GM21717 (cell line): ENCODE results near the gene IL31RA.
"Not testable (repeated sequence)": the region's sequence is repeated elsewhere in the genome, so short reads cannot be mapped to it uniquely, and the experiment has no call there.

ENCODE experiments used
- ATAC-seq: cut with Tn5 transposase; IDR thresholded peaks from one replicate; pipeline ENCODE4 v1.9.1; 2021; ENCODE audit warnings: mild to moderate bottlenecking, moderate library complexity; ENCODE audit not compliant: unreplicated experiment

Gene IL31RA

DNA sequence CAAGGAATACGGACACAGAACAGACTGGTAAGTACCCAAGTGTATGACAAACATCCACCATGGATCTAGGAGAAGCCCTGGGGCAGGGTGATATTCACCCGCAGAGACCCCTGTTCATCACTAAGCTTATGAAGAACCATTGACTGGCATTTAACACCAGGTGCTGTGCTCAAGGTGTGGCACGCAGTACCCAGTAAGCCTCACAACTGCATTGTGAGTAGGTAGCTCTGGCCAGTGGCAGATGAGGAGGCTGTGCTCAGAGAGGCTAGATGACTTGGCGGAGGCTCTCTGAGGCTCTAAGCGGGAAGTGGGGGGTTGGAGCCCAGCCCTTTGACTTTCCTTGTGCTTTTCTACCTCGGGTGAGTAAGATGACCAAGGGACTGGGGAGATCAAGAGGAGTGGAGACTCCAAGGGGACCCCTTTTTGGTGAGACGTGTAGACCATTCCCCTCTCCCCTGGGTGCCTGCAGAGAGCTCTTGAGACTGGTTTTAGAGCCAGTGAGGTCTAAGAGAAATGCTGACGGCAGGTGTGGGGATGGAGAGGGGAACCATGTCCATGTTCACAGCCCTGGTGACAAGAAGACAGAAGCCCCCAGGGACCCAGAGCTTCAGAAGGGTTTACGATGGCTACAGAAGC lies 72.8 kb downstream of the IL31RA start:
- no peak for ATAC-seq

DNA sequence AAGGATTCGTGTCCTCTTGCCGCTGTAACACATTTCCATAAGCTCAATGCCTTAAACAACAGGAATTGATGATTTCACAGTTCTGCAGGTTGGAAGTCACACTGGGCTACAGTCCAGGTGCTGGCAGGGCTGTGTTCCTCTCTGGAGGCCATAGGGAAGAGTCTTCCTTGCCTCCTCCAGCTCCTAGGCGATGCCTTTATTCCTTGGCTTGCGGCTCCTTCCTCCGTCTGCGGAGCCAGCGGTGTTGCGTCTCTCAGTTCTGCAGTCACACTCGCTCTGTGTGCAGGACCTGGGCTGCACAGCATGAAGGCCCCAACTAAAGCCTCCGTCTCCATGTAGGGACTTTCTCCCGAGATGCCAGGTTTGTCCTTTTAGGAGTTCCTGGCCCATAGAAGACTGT lies 73.6 kb downstream of the IL31RA start:
- no peak for ATAC-seq

DNA sequence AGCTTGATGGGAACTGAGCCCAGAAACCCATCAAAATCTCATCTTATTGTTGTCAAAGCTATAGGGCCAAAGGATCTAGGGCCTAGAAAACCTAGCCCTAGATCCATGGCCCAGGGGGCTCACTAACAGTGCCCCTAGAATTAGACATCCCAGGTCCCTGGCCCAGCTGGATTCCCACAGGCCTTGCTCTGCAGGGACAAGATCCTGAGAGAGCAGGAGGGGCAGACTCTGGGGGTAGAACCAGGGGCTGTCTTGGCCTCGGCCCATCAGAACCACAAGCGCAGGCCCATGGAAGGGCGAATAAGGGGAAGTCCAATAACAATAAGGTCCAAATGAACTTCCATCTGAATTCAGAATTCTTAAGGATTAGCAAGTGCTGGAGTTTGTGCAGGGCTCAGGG lies 74.0 kb downstream of the IL31RA start:
- no peak for ATAC-seq

DNA sequence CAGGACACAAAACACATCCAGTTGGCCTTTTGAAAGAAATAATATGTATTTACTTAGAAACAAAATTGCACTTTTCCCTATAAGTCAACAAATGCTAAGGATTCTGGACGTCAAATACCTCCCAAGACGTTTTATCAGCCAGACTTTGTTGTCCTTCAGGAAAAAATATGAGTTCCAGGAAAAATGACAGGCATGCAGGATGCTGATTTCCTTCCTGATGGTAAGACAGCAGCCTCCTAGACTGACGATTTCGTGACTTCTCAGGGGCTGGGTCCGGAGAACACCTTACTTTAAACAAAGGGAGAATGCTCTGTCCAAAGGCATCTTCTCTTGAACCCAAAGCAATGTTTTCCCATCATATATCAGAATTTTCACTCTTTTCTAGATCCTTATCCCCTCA lies 74.6 kb downstream of the IL31RA start:
- ATAC-seq, result no peak

GRCh38 chr5:55926476-55926875 lies 75.3 kb downstream of the IL31RA start:
- ATAC-seq, result no peak

GRCh38 chr5:55927861-55928655 lies 76.9 kb downstream of the IL31RA start:
- ATAC-seq, result no peak

DNA sequence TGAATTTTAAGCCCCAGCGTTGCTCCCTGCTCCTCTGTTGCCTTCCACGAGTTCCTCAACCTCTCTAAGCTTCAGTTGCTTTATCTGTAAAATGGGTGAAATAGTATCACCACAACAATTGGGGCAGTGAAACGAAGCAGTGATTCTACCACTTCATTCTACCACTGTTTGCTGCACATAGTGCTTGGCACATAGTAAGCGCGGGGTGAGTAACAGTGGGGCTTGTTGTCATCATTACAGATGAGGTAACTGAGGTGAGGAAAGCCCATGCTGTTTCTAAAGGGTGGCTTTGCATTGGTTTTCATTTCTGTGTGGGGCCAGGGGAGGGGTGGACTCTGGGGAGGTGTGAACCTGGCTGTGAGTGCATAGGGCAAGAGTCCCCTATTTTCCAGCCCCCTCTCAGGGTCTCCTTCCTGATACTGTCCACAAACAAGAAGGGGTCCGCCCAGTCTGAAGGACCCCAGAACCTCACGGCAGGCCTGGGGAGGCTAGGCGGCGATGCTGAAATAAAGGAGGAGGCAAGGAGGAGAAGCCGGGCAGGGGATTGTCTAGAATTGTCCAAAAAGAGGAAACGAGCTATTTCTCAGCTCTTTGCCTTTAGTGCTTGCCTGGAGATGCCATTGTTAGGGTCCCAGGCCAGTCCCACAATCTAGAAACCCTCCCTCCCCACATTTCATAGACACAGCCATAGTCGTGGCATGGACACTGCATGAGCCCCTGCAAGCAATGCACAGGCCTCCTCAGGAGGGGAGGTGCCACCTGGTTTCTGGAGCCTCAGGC lies 78.1 kb downstream of the IL31RA start:
- no peak for ATAC-seq

DNA sequence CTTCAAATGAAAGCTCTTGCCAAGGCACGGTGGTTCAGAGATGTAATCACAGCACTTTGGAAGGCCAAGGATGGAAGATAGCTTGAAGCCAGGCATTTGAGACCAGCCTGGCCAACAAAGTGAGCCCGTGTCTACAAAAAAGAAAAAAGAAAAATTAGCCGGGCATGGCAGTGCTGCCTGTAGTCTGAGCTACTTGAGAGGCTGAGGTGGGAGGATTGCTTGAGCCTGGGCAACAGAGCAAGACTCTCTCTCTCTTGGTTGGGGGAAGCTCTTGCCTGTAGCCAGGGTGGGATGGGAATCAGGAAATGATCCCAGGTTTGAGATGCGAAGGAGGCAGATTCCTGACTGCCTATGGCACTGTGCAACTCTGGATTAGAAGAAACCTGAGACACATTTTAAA lies 81.5 kb downstream of the IL31RA start:
- no peak for ATAC-seq

DNA sequence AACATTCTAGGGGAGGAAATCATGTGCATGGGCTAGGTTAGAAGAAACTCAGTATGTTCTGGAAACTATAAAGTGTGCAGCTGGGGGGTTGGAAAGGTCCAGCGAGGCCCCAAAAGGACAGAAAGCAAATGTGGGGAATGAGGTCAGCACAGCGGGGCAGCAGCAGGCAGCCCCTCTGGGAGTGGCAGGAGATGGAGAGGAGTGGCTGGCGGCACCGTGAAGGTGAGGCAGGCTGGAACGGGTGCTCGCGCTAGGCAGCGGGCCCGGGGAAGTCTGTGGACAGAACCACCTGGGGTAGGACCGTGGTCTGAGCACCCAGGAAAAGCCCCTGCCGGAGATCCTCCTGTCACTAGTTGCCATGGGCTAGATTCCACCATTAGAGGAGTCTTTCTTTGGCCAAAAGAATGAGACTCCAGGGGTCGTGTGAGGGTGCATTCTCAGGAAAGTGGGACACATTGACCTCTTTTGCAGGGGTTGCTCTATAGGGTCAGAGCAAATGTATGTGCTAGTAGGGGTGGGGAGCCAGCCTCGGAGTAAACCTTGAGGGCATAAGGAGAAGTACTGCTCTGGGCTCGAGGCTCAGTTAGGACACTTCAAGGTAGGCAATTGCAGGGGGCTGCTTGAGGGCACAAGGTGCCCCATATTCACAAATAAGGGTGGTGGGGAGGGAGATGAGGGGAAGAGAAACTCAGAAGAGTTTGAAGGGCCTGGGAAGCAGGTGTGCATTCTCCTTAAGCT lies 82.4 kb downstream of the IL31RA start:
- no peak for ATAC-seq

DNA sequence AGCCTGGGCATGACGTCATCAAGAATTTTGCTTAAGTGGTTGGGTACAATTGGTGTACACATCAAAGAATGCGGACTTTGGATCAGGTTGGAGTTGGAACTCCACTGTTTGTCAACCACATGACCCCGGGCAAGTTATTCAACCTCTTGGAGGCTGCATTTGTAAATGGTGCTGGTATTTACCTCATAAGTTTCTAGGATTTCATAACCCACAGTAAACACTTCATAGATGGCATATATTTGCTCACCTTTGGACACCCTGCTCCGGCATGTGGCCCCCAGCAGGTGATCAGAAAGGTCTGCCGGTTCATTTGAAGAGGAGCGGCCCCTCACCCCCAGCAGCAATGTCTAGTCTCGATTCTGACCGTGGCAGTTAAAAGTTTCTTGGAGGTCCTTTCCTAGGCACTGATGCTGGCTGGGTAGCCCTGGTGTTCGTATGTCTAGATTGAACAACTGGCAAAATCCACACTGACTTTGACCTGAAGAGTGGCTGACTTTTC lies 83.0 kb downstream of the IL31RA start:
- ATAC-seq, result no peak

DNA sequence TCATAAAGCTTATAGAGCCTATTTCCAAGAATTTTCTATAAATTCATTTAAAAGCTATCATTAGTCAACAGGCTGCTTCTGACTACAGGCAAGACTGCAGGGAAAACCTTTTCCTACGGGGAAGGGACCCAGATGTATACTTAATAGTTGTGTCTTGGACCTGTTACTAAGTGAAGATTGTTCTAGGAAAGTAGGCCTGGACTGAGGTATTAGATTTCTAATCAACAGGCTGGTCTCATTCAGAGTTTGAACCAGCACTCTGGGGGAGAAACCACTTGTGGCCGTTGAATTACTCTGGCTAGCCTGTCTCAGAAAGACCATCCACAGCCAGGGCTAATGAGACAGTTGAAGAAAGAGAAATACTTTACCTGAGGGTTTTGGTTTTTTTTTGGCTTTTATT lies 83.6 kb downstream of the IL31RA start:
- no peak for ATAC-seq

DNA sequence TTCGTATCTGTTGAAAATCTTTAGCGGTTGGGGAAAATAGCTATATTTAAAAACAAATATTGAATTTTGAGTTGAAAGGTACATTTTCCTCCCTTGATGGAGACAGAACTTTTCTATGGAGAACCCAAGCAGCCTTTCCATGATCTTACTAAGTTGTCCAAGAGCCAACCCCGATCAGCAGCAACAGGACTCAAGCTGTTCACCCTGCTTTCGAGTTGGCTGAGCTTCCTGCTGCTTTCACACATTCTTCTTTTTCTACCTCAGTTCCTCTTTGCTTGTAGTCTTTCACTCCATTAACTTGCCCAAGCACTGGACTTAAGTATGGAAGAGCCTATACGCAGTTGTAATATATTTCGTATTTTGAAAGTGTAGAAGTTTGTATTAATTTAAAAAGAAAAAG lies 84.2 kb downstream of the IL31RA start:
- ATAC-seq, result no peak

DNA sequence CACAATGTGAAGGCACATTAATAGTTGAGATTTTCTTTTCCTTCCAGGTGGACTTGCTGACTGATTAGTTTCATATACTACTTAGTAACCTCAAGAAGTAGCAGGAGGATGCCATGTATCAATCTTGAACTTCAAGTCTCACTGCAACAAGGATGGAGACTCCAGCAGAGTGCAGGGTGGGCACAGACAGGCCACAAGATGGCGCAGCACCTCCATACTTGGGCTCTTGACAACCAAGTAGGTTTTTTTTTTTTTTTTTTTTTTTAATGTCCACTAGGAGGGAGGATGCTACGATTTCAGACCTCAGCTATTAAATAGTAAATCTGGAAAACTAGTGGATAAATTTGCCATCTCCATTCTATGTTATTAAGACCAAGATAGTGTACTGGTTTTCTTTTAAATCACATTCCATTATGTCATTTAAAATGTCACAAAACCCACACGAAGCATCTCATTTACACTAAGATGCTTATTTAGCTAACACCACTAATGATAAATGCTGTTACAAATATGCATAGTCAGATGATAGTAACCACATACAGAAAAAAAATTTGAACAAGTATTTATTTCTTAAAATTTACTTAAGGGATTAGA lies 85.0 kb downstream of the IL31RA start:
- ATAC-seq, result no peak

DNA sequence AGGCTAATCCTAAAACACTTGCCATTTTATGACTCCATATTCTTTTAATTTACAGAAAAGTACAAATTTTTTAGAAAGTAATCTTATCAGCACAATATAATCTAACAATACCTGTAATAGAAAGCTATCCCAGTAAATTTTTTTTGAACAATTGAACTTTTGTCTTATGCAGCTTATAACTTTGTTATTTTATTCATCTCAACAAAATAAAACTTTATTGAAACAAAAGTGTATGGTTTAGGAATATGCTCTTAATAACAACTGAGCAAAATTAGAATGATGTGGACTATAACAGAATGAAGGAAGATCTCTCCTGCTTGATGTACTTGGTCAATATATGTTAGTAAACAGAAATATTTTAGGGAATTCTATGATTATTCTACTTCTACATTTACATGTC lies 86.4 kb downstream of the IL31RA start:
- ATAC-seq, result not testable (repeated sequence)

DNA sequence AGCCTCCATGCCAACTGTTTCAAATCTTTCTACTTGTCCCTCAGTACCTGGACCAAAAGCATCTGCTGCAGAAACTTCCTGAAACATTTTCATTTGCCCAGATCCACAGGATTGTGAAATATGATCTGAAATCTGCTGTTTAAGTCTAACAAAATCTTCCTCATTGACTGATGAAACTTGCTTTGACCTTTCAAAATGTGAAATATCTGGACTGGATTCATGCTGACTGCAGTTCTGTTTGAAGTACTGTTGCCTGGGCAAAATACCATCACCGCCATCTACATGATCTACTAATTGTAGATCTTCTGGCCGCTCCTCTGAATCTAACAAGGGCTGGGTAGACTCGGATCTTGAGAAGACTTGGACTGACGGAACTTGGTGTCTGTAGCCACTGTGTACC lies 90.0 kb downstream of the IL31RA start:
- ATAC-seq, result not testable (repeated sequence)

DNA sequence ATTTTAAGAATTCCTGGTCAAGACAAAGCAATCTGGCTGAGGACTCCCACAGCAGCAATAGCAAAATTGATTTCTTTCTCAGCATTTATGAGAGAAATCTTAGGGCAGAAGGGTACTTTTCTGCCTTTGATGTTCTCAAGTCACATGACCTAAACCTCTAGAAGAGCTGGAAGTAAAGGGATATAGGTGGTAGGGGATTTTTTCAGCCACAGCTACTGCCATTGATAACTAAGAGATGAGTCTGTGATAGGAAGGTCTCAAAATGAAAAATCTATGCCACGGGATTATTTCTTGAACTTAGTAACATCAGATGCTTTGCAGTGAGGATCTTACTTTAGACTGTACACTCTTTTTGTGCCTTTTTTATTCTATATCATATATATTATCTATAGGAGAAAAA lies 108.1 kb downstream of the IL31RA start:
- no peak for ATAC-seq

- no peak for ATAC-seq
Observed at GRCh38 chr5:55960779-55961178, 109.6 kb downstream of the IL31RA start.

- ATAC-seq, result no peak
Observed at GRCh38 chr5:55965525-55965924, 114.4 kb downstream of the IL31RA start.

- no peak for ATAC-seq
Observed at GRCh38 chr5:55966284-55966683, 115.1 kb downstream of the IL31RA start.

DNA sequence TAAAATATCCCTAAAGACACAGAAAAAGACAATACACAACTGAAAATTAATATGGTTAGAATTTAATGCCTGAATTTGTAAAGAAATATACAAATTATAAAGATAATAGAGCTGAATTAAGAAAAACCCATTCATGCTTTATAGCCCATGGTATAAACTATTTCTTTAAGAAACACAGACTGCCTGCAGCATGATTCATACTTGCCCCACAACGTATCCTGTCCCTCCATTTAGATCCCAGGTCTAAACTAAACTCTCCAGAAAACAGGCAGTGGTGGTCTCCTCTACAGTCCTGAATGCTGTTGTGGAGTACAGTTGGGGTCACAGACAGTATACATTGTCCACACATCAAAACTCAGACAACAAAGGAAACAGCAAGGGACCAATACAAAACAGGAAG lies 118.8 kb downstream of the IL31RA start:
- no peak for ATAC-seq
